Ectodermal cell (in vitro differentiated cells): Measurements from ENCODE around the gene EWSR1.
A peak's percentile ranks its signal among the peaks of the same experiment; 100 is the strongest.

Source experiments
- H3K27ac ChIP-seq: 2 replicates; pipeline ENCODE4 v1.7.0; 2013; ENCODE audit warnings: mild to moderate bottlenecking, low read depth, low read length; ENCODE audit not compliant: insufficient read depth, poor library complexity, severe bottlenecking
- H3K27me3 ChIP-seq: 2 replicates; pipeline ENCODE4 v1.7.0; 2013; ENCODE audit warnings: mild to moderate bottlenecking, low read length; ENCODE audit not compliant: insufficient read depth, control insufficient read depth, poor library complexity, severe bottlenecking
- H3K36me3 ChIP-seq: one replicate; pipeline ENCODE4 v1.7.0; 2013; ENCODE audit warnings: low read length; ENCODE audit not compliant: control insufficient read depth, insufficient read depth
- H3K4me1 ChIP-seq: one replicate; pipeline ENCODE4 v1.7.0; 2013; ENCODE audit warnings: low read length; ENCODE audit not compliant: control insufficient read depth, insufficient read depth
- H3K4me3 ChIP-seq: 2 replicates; pipeline ENCODE4 v1.7.0; 2013; ENCODE audit warnings: low read depth, low read length, control low read depth; ENCODE audit not compliant: insufficient read depth
- H3K9me3 ChIP-seq: 2 replicates; pipeline ENCODE4 v1.7.0; 2013; ENCODE audit warnings: mild to moderate bottlenecking, low read length, moderate library complexity; ENCODE audit not compliant: control insufficient read depth
- WGBS, 2 experiments: methylation state at CpG; one replicate each; pipeline ENCODE4 v1.1.7; 2013; ENCODE audit warnings: missing lambda C conversion rate in 2 of 2; 5-methylcytosine and 5-hydroxymethylcytosine counted together

EWSR1 gene

GRCh38 chr22:29260601-29261315 is 7.3 kb upstream of the EWSR1 start:
- WGBS, 2 experiments = 95 to 96% methylated on average over 17 of the region's 17 CpGs
- H3K27ac ChIP-seq = no peak overlapping the region
- H3K27me3 ChIP-seq = no peaks in the 10 kb centered on the region
- peaks cover 8% of the 10 kb centered on the region for H3K36me3 ChIP-seq
- no peaks in the 10 kb centered on the region for H3K4me1 ChIP-seq
- H3K4me3 ChIP-seq = no peak overlapping the region
- H3K9me3 ChIP-seq = no peaks in the 10 kb centered on the region

GRCh38 chr22:29263791-29264276 is 4.2 kb upstream of the EWSR1 start:
- Histone ChIP-seq H3K4me1 (peaks cover 8% of the 10 kb centered on the region), H3K27ac (no peak overlapping the region), H3K9me3 (no peaks in the 10 kb centered on the region), H3K4me3 (no peak overlapping the region), H3K27me3 (no peaks in the 10 kb centered on the region), H3K36me3 (peaks cover 8% of the 10 kb centered on the region)
- WGBS, 2 experiments = 95 to 96% methylated on average over 14 of the region's 14 CpGs

- Histone ChIP-seq H3K4me1 (peaks cover 14% of the 10 kb centered on the region), H3K4me3 (no peak overlapping the region), H3K27me3 (no peaks in the 10 kb centered on the region), H3K27ac (no peak overlapping the region), H3K36me3 (peaks cover 8% of the 10 kb centered on the region), H3K9me3 (no peaks in the 10 kb centered on the region)
- 95 to 96% methylated on average over 7 of the region's 7 CpGs for WGBS, 2 experiments
Observed at GRCh38 chr22:29265305-29265704, 2.8 kb upstream of the EWSR1 start.

GRCh38 chr22:29265929-29266328 is 2.1 kb upstream of the EWSR1 start:
- peaks cover 20% of the 10 kb centered on the region for H3K4me1 ChIP-seq
- WGBS, 2 experiments = 89 to 92% methylated on average over 4 of the region's 4 CpGs
- no peaks in the 10 kb centered on the region for H3K9me3 ChIP-seq
- H3K27me3 ChIP-seq = no peaks in the 10 kb centered on the region
- H3K4me3 ChIP-seq = no peak overlapping the region
- peaks cover 8% of the 10 kb centered on the region for H3K36me3 ChIP-seq
- no peak overlapping the region for H3K27ac ChIP-seq

GRCh38 chr22:29266564-29267461 is 1.3 kb upstream of the EWSR1 start:
- Histone ChIP-seq H3K9me3 (no peaks in the 10 kb centered on the region), H3K36me3 (peaks cover 8% of the 10 kb centered on the region), H3K4me1 (peaks cover 28% of the 10 kb centered on the region), H3K27ac (peak overlapping the region; percentile 50), H3K27me3 (no peaks in the 10 kb centered on the region), H3K4me3 (peak overlapping the region; percentile 96)
- WGBS, 2 experiments = 14 to 15% methylated on average over 13 of the region's 13 CpGs

GRCh38 chr22:29267462-29267857 is 608 bp upstream of the EWSR1 start:
- Histone ChIP-seq H3K27ac (peak overlapping the region; percentile 98), H3K9me3 (no peaks in the 10 kb centered on the region), H3K27me3 (no peaks in the 10 kb centered on the region), H3K36me3 (peaks cover 11% of the 10 kb centered on the region), H3K4me1 (peaks cover 31% of the 10 kb centered on the region), H3K4me3 (peak overlapping the region; percentile 96)
- 0% methylated on average over 32 of the region's 32 CpGs for WGBS, 2 experiments

- Histone ChIP-seq H3K27me3 (no peaks in the 10 kb centered on the region), H3K4me3 (peak overlapping the region; percentile 96), H3K4me1 (peaks cover 31% of the 10 kb centered on the region), H3K36me3 (peaks cover 15% of the 10 kb centered on the region), H3K27ac (peak overlapping the region; percentile 98), H3K9me3 (no peaks in the 10 kb centered on the region)
- 0 to 1% methylated on average over 51 of the region's 51 CpGs for whole genome bisulfite sequencing, 2 experiments
Observed at GRCh38 chr22:29268511-29269229, 602 bp downstream of the EWSR1 start.

GRCh38 chr22:29269230-29269604 is 1.1 kb downstream of the EWSR1 start:
- Histone ChIP-seq H3K9me3 (no peaks in the 10 kb centered on the region), H3K4me3 (peak overlapping the region; percentile 96), H3K4me1 (peaks cover 31% of the 10 kb centered on the region), H3K27ac (peak overlapping the region; percentile 98), H3K36me3 (peaks cover 21% of the 10 kb centered on the region), H3K27me3 (no peaks in the 10 kb centered on the region)
- WGBS, 2 experiments = 1 to 2% methylated on average over 14 of the region's 14 CpGs

GRCh38 chr22:29269731-29270474 is 1.8 kb downstream of the EWSR1 start:
- H3K36me3 ChIP-seq = peaks cover 27% of the 10 kb centered on the region
- peaks cover 31% of the 10 kb centered on the region for H3K4me1 ChIP-seq
- H3K27me3 ChIP-seq = no peaks in the 10 kb centered on the region
- H3K4me3 ChIP-seq = peak overlapping the region; percentile 96
- no peak overlapping the region for H3K27ac ChIP-seq
- 41 to 47% methylated on average over 13 of the region's 13 CpGs for WGBS, 2 experiments
- H3K9me3 ChIP-seq = no peaks in the 10 kb centered on the region
